ENCODE results near the gene ABCC8.

DNA sequence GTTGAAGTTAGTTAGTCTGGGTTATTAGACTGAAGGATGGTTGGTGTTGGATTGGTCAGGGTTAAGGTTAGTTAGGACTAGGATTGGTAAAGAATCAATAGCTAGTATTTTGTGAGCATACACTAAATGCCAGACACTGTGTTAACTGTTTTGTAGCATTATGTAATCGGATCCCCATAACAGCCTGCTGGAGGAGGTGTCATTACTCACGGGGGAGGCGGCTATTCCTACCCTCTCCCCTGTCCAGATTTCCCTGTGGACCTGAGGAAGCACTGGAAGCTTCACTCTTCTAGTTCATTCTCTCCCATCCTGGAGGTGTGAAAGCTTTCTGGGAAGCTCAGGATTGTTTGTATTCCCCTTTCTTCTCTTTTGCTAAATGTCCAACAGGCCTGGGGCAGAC lies 47.7 kb downstream of the ABCC8 start:
- TF ChIP-seq, protein P1, sequence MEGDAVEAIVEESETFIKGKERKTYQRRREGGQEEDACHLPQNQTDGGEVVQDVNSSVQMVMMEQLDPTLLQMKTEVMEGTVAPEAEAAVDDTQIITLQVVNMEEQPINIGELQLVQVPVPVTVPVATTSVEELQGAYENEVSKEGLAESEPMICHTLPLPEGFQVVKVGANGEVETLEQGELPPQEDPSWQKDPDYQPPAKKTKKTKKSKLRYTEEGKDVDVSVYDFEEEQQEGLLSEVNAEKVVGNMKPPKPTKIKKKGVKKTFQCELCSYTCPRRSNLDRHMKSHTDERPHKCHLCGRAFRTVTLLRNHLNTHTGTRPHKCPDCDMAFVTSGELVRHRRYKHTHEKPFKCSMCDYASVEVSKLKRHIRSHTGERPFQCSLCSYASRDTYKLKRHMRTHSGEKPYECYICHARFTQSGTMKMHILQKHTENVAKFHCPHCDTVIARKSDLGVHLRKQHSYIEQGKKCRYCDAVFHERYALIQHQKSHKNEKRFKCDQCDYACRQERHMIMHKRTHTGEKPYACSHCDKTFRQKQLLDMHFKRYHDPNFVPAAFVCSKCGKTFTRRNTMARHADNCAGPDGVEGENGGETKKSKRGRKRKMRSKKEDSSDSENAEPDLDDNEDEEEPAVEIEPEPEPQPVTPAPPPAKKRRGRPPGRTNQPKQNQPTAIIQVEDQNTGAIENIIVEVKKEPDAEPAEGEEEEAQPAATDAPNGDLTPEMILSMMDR (conservative IDR thresholded peaks at IDR 0.05): no peak
- TF ChIP-seq EZH2 (IDR thresholded peaks at IDR 0.05; ENCODE audit: low read depth): no peak
